Measurements from ENCODE around the gene SEMA3B. TPM values are rescaled to one million over a fixed set of nuclear protein-coding genes. Genes with fewer than 3 reads are reported as not detected.

Gene SEMA3B
- total and polyA plus RNA-seq, 2 of the 4 experiments (the other 2 are of a cell fraction), result 4.3 to 29.3 TPM

DNA sequence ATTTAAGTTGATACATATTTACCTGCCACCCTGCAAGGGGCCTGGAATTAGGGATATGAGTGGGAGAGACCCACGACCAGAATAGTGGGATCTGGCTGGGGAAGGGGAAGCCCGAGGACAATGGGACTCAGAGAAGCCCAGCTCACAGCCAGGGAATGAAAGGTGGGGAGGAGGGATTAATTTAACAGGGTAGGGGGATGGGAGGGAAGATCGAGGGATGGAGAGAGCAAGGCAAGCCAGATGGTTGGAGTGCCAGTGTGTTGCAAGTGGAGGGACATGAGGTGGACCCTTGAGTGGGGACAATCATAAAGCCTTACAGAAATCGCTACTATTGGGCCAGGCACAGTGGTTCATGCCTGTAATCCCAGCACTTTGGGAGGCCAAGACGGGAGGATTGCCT lies 37.4 kb upstream of the SEMA3B start:
- H3K18ac ChIP-seq (ENCODE audit: low read depth, low read length), result no peak overlapping the region
- POLR2A ChIA-PET (ENCODE audit: unreplicated experiment), result no interaction called here
- H2BK5ac ChIP-seq (ENCODE audit: low read depth, low read length, poor library complexity, severe bottlenecking), result no peak overlapping the region
- no peak overlapping the region for H3K9ac ChIP-seq (ENCODE audit: low read depth, low read length)
- H3K4me3 ChIP-seq (ENCODE audit: insufficient read depth, low read depth, low read length), result no peak overlapping the region
- WGBS, 2 experiments (ENCODE audit: extremely low coverage in 2 of 2, insufficient read length in 1 of 2), result 29% methylated on average over 2 of the region's 5 CpGs; no CpG with 5 or more reads in 1 of the 2 experiments
- no peak overlapping the region for H4K91ac ChIP-seq (ENCODE audit: insufficient read depth, low read depth, low read length)
- no peak overlapping the region for H3K23ac ChIP-seq (ENCODE audit: low read depth, low read length)
- CTCF ChIA-PET, result no interaction called here
- no peaks in the 10 kb centered on the region for H3K27me3 ChIP-seq (ENCODE audit: control insufficient read depth, insufficient read depth, low read length)
- DNase-seq, result no peak
- H2BK15ac ChIP-seq (ENCODE audit: low read depth, low read length), result no peak overlapping the region
- H3K27ac ChIP-seq (ENCODE audit: insufficient read depth, low read length), result no peak overlapping the region
- no peaks in the 10 kb centered on the region for H3K36me3 ChIP-seq (ENCODE audit: control insufficient read depth, insufficient read depth, low read length)
- intact Hi-C loops (cut with micrococcal nuclease), result no loop called here
- peaks cover 0 to 18% of the 10 kb centered on the region in 2 experiments; a peak in 2 of 4 replicates for H3K79me1 ChIP-seq (ENCODE audit: low read depth in 1 of 2, low read length in 2 of 2)
- H2AFZ ChIP-seq (replicated peaks; ENCODE audit: low read length, poor library complexity), result no peak overlapping the region
- H2BK20ac ChIP-seq (ENCODE audit: low read depth, low read length), result no peak overlapping the region
- peaks cover 7% of the 10 kb centered on the region for H3K4me1 ChIP-seq (ENCODE audit: control insufficient read depth, insufficient read depth, low read length)
- peaks cover 9% of the 10 kb centered on the region; the same call in 1 of the 2 replicates for H3K9me1 ChIP-seq (ENCODE audit: insufficient read depth, low read length)
- peaks cover 4% of the 10 kb centered on the region; the same call in 1 of the 2 replicates for H4K20me1 ChIP-seq (ENCODE audit: insufficient read depth, low read length)
- ATAC-seq (ENCODE audit: low read depth), result no peak
- in situ Hi-C loops (cut with MboI; ENCODE audit: low sequenced_read_pairs), result no loop called here
- H4K8ac ChIP-seq (ENCODE audit: low read depth in 2 of 2, low read length in 2 of 2), result no peak overlapping the region
- no peak overlapping the region for H4K5ac ChIP-seq (ENCODE audit: low read depth, low read length)
- no peak overlapping the region for H3K4ac ChIP-seq (ENCODE audit: low read depth, low read length)
- dilution Hi-C loops (cut with HindIII; ENCODE audit: low sequenced_read_pairs, unreplicated experiment), result no loop called here
- H3K9me3 ChIP-seq (ENCODE audit: control insufficient read depth, insufficient read depth, low read length), result no peaks in the 10 kb centered on the region
- H2AK9ac ChIP-seq (replicated peaks; ENCODE audit: low read depth, low read length, poor library complexity), result no peak overlapping the region
- no peak overlapping the region for H3K56ac ChIP-seq (ENCODE audit: extremely low read depth, insufficient read depth, low read length)
- H3K4me2 ChIP-seq (ENCODE audit: low read depth, low read length), result no peak overlapping the region
- TF ChIP-seq RCOR1 (IDR thresholded peaks at IDR 0.05; ENCODE audit: insufficient replicate concordance, low read length) (no peak), FOS (IDR thresholded peaks at IDR 0.05; ENCODE audit: low read depth, low read length) (no peak), CHD1 (IDR thresholded peaks at IDR 0.05; ENCODE audit: low read depth, low read length) (no peak), MAFK (IDR thresholded peaks at IDR 0.05; ENCODE audit: low read depth, low read length) (no peak), RFX5 (IDR thresholded peaks at IDR 0.05; ENCODE audit: low read depth, low read length) (no peak), SMC3 (IDR thresholded peaks at IDR 0.05; ENCODE audit: low read depth, low read length) (no peak), MAZ (IDR thresholded peaks at IDR 0.05; ENCODE audit: borderline replicate concordance, low read depth, low read length) (no peak), CEBPB (IDR thresholded peaks at IDR 0.05; ENCODE audit: low read depth, low read length) (no peak), MXI1 (IDR thresholded peaks at IDR 0.05; ENCODE audit: borderline replicate concordance, low read depth, low read length) (no peak), RAD21 (IDR thresholded peaks at IDR 0.05; ENCODE audit: low read length) (no peak), BHLHE40 (IDR thresholded peaks at IDR 0.05; ENCODE audit: low read depth, low read length) (no peak)
- TF ChIP-seq, protein P1, sequence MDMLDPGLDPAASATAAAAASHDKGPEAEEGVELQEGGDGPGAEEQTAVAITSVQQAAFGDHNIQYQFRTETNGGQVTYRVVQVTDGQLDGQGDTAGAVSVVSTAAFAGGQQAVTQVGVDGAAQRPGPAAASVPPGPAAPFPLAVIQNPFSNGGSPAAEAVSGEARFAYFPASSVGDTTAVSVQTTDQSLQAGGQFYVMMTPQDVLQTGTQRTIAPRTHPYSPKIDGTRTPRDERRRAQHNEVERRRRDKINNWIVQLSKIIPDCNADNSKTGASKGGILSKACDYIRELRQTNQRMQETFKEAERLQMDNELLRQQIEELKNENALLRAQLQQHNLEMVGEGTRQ (IDR thresholded peaks at IDR 0.05; ENCODE audit: low read depth, low read length), result no peak
- TF ChIP-seq, protein P2, sequence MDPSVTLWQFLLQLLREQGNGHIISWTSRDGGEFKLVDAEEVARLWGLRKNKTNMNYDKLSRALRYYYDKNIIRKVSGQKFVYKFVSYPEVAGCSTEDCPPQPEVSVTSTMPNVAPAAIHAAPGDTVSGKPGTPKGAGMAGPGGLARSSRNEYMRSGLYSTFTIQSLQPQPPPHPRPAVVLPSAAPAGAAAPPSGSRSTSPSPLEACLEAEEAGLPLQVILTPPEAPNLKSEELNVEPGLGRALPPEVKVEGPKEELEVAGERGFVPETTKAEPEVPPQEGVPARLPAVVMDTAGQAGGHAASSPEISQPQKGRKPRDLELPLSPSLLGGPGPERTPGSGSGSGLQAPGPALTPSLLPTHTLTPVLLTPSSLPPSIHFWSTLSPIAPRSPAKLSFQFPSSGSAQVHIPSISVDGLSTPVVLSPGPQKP (IDR thresholded peaks at IDR 0.05; ENCODE audit: borderline replicate concordance, low read depth, low read length), result no peak
- TF ChIP-seq, protein P3, sequence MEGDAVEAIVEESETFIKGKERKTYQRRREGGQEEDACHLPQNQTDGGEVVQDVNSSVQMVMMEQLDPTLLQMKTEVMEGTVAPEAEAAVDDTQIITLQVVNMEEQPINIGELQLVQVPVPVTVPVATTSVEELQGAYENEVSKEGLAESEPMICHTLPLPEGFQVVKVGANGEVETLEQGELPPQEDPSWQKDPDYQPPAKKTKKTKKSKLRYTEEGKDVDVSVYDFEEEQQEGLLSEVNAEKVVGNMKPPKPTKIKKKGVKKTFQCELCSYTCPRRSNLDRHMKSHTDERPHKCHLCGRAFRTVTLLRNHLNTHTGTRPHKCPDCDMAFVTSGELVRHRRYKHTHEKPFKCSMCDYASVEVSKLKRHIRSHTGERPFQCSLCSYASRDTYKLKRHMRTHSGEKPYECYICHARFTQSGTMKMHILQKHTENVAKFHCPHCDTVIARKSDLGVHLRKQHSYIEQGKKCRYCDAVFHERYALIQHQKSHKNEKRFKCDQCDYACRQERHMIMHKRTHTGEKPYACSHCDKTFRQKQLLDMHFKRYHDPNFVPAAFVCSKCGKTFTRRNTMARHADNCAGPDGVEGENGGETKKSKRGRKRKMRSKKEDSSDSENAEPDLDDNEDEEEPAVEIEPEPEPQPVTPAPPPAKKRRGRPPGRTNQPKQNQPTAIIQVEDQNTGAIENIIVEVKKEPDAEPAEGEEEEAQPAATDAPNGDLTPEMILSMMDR (conservative IDR thresholded peaks at IDR 0.05; ENCODE audit: low read depth, low read length), result no peak
- no peak overlapping the region for H2AK5ac ChIP-seq (ENCODE audit: low read depth, low read length)
- no peak overlapping the region for H3K14ac ChIP-seq (replicated peaks; ENCODE audit: low read depth, low read length)
- no TSS peak for BruUV-seq (replicated peaks)
- no peak overlapping the region for H2BK120ac ChIP-seq (ENCODE audit: low read depth, low read length)
